OCI-LY7 (cell line): Measurements from ENCODE around the gene PROKR1. TPM values are rescaled to one million over a fixed set of nuclear protein-coding genes. Genes with fewer than 3 reads are reported as not detected.
A peak's percentile ranks its signal among the peaks of the same experiment; 100 is the strongest.

Experiments used
- BruUV-seq: library from RNA; stranded (reverse); fragments of 400-500 nt; replicated peaks from 2 replicates; lab custom pipeline; 2021; lab: Mats Ljungman, UMichigan
- CTCF ChIA-PET: fragments of 300-600 bp; sonication (Branson Sonifier 250); formaldehyde crosslinking; loops from one replicate; lab custom pipeline; 2022; ENCODE audit warnings: antibody characterized with exemption; ENCODE audit not compliant: unreplicated experiment; lab: Charles Lee
- POLR2A ChIA-PET: fragments of 300-600 bp; sonication (Branson Sonifier 250); formaldehyde crosslinking; loops from one replicate; lab custom pipeline; 2022; ENCODE audit warnings: antibody characterized with exemption; lab: Charles Lee
- DNase-seq: peaks from one replicate; pipeline ENCODE4 v3.0.0-alpha.2; 2015; ENCODE audit warnings: low spot score
- H2AFZ ChIP-seq: fragments of 200-600 bp; sonication (generic), shearing (Covaris generic); 2 replicates; pipeline ENCODE4 v1.6.1; 2014; ENCODE audit warnings: mild to moderate bottlenecking, antibody characterized with exemption, low read length, moderate library complexity
- H3K27ac ChIP-seq: fragments of 200-600 bp; sonication (generic); 2 replicates; pipeline ENCODE4 v1.5.1; 2014; ENCODE audit warnings: mixed run types, low read depth, mild to moderate bottlenecking, moderate library complexity, low read length, inconsistent platforms; ENCODE audit not compliant: poor library complexity, severe bottlenecking
- H3K36me3 ChIP-seq: fragments of 200-600 bp; sonication (generic); 2 replicates; pipeline ENCODE4 v1.6.1; 2014; ENCODE audit warnings: mild to moderate bottlenecking, antibody characterized with exemption, low read length, moderate library complexity, mixed read lengths; ENCODE audit not compliant: insufficient read depth
- H3K4me1 ChIP-seq: fragments of 200-600 bp; sonication (generic); 2 replicates; pipeline ENCODE4 v1.5.1; 2014; ENCODE audit warnings: mild to moderate bottlenecking, low read length; ENCODE audit not compliant: insufficient read depth, poor library complexity, severe bottlenecking
- H3K4me2 ChIP-seq: fragments of 200-600 bp; sonication (generic); 2 replicates; pipeline ENCODE4 v1.6.1; 2014; ENCODE audit warnings: mild to moderate bottlenecking, low read length
- H3K4me3 ChIP-seq: fragments of 200-600 bp; sonication (generic); 2 replicates; pipeline ENCODE4 v1.5.1; 2014; ENCODE audit warnings: mild to moderate bottlenecking, low read depth, low read length; ENCODE audit not compliant: poor library complexity, severe bottlenecking
- H3K79me2 ChIP-seq: fragments of 200-600 bp; sonication (generic); 2 replicates; pipeline ENCODE4 v1.6.1; 2016; ENCODE audit warnings: low read depth, mild to moderate bottlenecking, low read length, moderate library complexity, mixed read lengths; ENCODE audit not compliant: insufficient read depth
- H3K9me2 ChIP-seq: fragments of 200-600 bp; sonication (generic); 2 replicates; pipeline ENCODE4 v1.6.1; 2016; ENCODE audit warnings: mild to moderate bottlenecking, low read length, mixed read lengths; ENCODE audit not compliant: insufficient read depth
- H3K9me3 ChIP-seq: fragments of 200-600 bp; sonication (generic); 2 replicates; pipeline ENCODE4 v1.6.1; 2014; ENCODE audit warnings: mild to moderate bottlenecking, mixed run types, low read length, mixed read lengths
- H4K20me1 ChIP-seq: fragments of 200-600 bp; sonication (generic); 2 replicates; pipeline ENCODE4 v1.6.1; 2014; ENCODE audit warnings: mild to moderate bottlenecking, antibody characterized with exemption, low read length, moderate library complexity, mixed read lengths; ENCODE audit not compliant: insufficient read depth
- CTCF ChIP-seq: fragments of 200-600 bp; sonication (generic); conservative IDR thresholded peaks from 2 replicates; pipeline ENCODE4 v1.5.1; 2014; ENCODE audit warnings: mild to moderate bottlenecking, antibody characterized with exemption, low read length, moderate library complexity, mixed read lengths
- EZH2phosphoT487 ChIP-seq: fragments of 200-600 bp; sonication (generic); IDR thresholded peaks from 2 replicates; pipeline ENCODE4 v1.6.1; 2018; ENCODE audit warnings: low read depth, borderline replicate concordance, mild to moderate bottlenecking, mixed run types, antibody characterized with exemption, low read length, moderate library complexity, mixed read lengths
- intact Hi-C: fragments of 100-400 bp; cut with micrococcal nuclease; formaldehyde crosslinking; loops from one replicate; pipeline ENCODE4 v1.10.0; 2022; ENCODE audit not compliant: unreplicated experiment
- total RNA-seq, 2 experiments: library from RNA; depleted of rRNA in 1 of 2; stranded (reverse); fragments of >200 nt in 1 of 2; shearing (Covaris generic) in 1 of 2; gene quantifications; 2 replicates each; pipeline ENCODE4 v1.2.3, GENCODE V29; 2014 to 2022

The PROKR1 gene
- total RNA-seq, 2 experiments from 2014 or later: 0.28 TPM; not detected in 1

DNA sequence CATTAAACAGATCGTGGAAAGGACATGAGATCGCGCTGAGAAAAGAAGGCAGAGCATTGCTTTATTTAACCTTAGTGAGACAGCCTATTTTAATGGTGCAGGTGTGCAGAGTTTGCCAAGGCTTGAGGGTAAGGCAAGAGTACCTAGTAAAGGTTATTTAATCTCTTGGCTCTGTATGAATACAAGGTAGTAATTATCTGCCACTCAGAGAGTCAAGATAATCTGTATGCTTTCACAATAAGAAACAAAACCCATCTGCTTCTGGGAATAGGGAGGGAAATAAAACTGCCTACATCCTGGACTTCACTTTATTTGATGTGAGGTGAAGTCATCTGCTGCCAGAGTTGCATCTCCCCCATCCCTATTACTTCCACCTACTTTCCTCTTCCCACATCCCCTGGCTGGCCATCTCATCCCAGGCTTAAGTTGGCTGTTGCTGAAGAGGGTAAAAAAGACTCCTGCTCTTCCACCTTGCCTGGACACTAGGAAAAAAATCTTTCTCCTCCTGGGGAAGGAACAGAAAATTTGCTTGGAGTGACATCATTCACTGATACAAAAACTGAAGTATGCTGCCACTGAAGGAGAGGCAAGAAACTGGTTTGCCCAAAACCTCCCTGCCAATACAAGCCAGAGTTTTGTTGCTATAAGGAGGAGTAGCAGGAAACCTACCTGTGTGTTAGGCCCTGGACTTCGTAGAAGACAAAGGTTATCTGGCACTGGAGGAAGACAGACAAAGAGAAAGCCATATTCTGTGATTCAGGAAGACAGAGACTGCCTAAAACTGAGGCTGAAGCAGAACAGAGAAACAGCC, 55.4 kb downstream of the PROKR1 start:
- BruUV-seq: no TSS peak
- DNase-seq: no peak

DNA sequence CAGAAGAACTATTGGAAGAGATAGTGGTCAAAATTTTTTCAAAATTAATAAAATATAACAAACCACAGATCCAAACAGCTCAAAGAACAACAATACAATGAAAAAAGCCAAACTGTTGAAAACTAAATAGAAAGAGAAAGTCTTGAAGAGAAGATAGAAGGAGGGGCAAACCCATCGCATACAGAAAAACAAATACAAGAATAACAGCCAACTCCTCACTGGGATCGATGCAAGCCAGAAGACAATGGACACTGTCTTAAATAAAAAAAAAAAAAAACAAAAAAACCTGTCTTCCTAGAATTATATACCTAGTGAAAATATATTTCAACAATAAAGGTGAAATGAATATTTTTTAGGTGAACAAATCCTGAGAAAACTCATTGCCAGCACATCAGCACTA, 57.2 kb downstream of the PROKR1 start:
- no TSS peak for BruUV-seq
- H3K27ac ChIP-seq: no peak overlapping the region
- H3K9me3 ChIP-seq: peaks cover 33% of the 10 kb centered on the region; the same call in 1 of the 2 replicates
- no peaks in the 10 kb centered on the region for H4K20me1 ChIP-seq
- no peaks in the 10 kb centered on the region; the same call in 1 of the 2 replicates for H3K36me3 ChIP-seq
- no peak for TF ChIP-seq CTCF
- TF ChIP-seq EZH2phosphoT487: no peak
- no peak for DNase-seq
- no peaks in the 10 kb centered on the region for H3K79me2 ChIP-seq
- intact Hi-C loops: no loop called here
- POLR2A ChIA-PET: interaction anchor here (0.7 to 2.1 kb wide), 4 partner anchors 9 to 264 kb away, joined by 5 to 9 read pairs (median 6); no protein-coding TSS in a partner anchor
- no peak overlapping the region for H3K4me2 ChIP-seq
- no peak overlapping the region for H2AFZ ChIP-seq
- peaks cover 8% of the 10 kb centered on the region for H3K4me1 ChIP-seq
- no peaks in the 10 kb centered on the region for H3K9me2 ChIP-seq
- no peak overlapping the region for H3K4me3 ChIP-seq
- CTCF ChIA-PET: no interaction called here

More for the DNA sequence above, 55.4 kb downstream of the PROKR1 start:
- H3K4me2 ChIP-seq: no peak overlapping the region
- intact Hi-C loops: no loop called here
- H3K9me2 ChIP-seq: no peaks in the 10 kb centered on the region
- H4K20me1 ChIP-seq: no peaks in the 10 kb centered on the region
- peaks cover 12% of the 10 kb centered on the region for H3K4me1 ChIP-seq
- ChIA-PET CTCF (interaction anchor here (0.5 kb wide), 1 partner anchor 29 kb away, joined by 3 read pairs; no protein-coding TSS in a partner anchor), POLR2A (interaction anchor here (1.0 to 1.8 kb wide), 3 partner anchors 10 to 31 kb away, joined by 3 to 6 read pairs (median 4); no protein-coding TSS in a partner anchor)
- peaks cover 33% of the 10 kb centered on the region; the same call in 1 of the 2 replicates for H3K9me3 ChIP-seq
- peak overlapping the region; percentile 66 for H2AFZ ChIP-seq
- no peak for TF ChIP-seq EZH2phosphoT487
- no peak for TF ChIP-seq CTCF
- no peaks in the 10 kb centered on the region; the same call in 1 of the 2 replicates for H3K36me3 ChIP-seq
- no peak overlapping the region for H3K27ac ChIP-seq
- H3K79me2 ChIP-seq: no peaks in the 10 kb centered on the region
- H3K4me3 ChIP-seq: no peak overlapping the region
